ENCODE data around the gene TNFSF15. TPM values are rescaled to one million over a fixed set of nuclear protein-coding genes. Genes with fewer than 3 reads are reported as not detected.

Gene TNFSF15
- total and polyA plus RNA-seq, 9 donors, result 0.02 to 0.53 (median 0.24) TPM

Other genes starting within 250 kb of the TNFSF15 start
- 100 to 1,000 TPM in 4 of 7 donors, 10 to 100 TPM in 3; 93.5 to 211 (median 106) TPM for gene ATP6V1G1, start 218.3 kb downstream of the TNFSF15 start, total RNA-seq
- 100 to 1,000 TPM; 139 to 159 TPM for gene ATP6V1G1, start 218.3 kb downstream of the TNFSF15 start, polyA plus RNA-seq
- gene TMEM268, start 194.7 kb downstream of the TNFSF15 start, total RNA-seq, result 10 to 100 TPM in 5 of 7 donors, 1 to 10 TPM in 2; 6.4 to 39.6 (median 16.0) TPM
- gene TMEM268, start 194.7 kb downstream of the TNFSF15 start, polyA plus RNA-seq, result 10 to 100 TPM in 1 of 2 donors, 1 to 10 TPM in 1; 8.2 to 22.5 TPM
- gene TEX53, start 148.2 kb downstream of the TNFSF15 start, total RNA-seq, result not detected
- not detected for gene TEX53, start 148.2 kb downstream of the TNFSF15 start, polyA plus RNA-seq
- not detected for gene TEX48, start 123.8 kb downstream of the TNFSF15 start, total RNA-seq
- not detected for gene TEX48, start 123.8 kb downstream of the TNFSF15 start, polyA plus RNA-seq
- 1 to 10 TPM in 4 of 7 donors, under 1 TPM in 3; 0.45 to 1.6 (median 1.0) TPM for gene TNFSF8, start 124.6 kb upstream of the TNFSF15 start, total RNA-seq
- 1 to 10 TPM in 1 of 2 donors, under 1 TPM in 1; 0.38 to 5.2 TPM for gene TNFSF8, start 124.6 kb upstream of the TNFSF15 start, polyA plus RNA-seq

All from ovary (tissue), 9 donors.